ENCODE measurements around the gene JMJD1C. TPM values are rescaled to one million over a fixed set of nuclear protein-coding genes. Genes with fewer than 3 reads are reported as not detected.

Gene JMJD1C
- total and polyA plus RNA-seq, 2 donors (not counting 3 experiments of a cell fraction or from before 2014, with no cell fraction given): 32.1 to 97.1 TPM

GRCh38 chr10:63227207-63227895, 238.4 kb downstream of the JMJD1C start:
- no peak overlapping the region for H3K27ac ChIP-seq (ENCODE audit: insufficient read depth, low read depth, low read length)
- intact Hi-C loops (cut with micrococcal nuclease) (no loop called here), dilution Hi-C loops (cut with MboI; ENCODE audit: extremely low pct_ligation_motif_present, low sequenced_read_pairs) (no loop called here)
- CTCF ChIA-PET: interaction anchor here (1.1 to 1.4 kb wide), 3 partner anchors 8 to 401 kb away, joined by 3 read pairs; no protein-coding TSS in a partner anchor
- H3K4me3 ChIP-seq (replicated peaks in 1 of 3; ENCODE audit: insufficient read depth in 1 of 3, low read depth in 1 of 3, low read length in 3 of 3): no peak overlapping the region
- no peaks in the 10 kb centered on the region for H3K27me3 ChIP-seq (ENCODE audit: control insufficient read depth in 2 of 2, insufficient read depth in 2 of 2, low read length in 2 of 2)
- no peak for TF ChIP-seq POLR2AphosphoS5 (IDR thresholded peaks at IDR 0.05; ENCODE audit: insufficient read depth, low read depth, low read length)
- no peak for TF ChIP-seq MAX (IDR thresholded peaks at IDR 0.05; ENCODE audit: insufficient read depth, insufficient read length)
- TF ChIP-seq FOS (IDR thresholded peaks at IDR 0.05; ENCODE audit: borderline replicate concordance, insufficient read depth, low read length): no peak
- no peak for TF ChIP-seq MYC (IDR thresholded peaks at IDR 0.05; ENCODE audit: low read depth, low read length)
- no peak for TF ChIP-seq GATA2 (IDR thresholded peaks at IDR 0.05; ENCODE audit: insufficient read depth, insufficient read length, low read depth, low read length)
- TF ChIP-seq POLR2A (IDR thresholded peaks at IDR 0.05; ENCODE audit: low read depth, low read length): no peak
- TF ChIP-seq CTCF (IDR thresholded peaks at IDR 0.05; ENCODE audit: extremely low read depth in 1 of 2, insufficient read depth in 1 of 2, low read depth in 1 of 2, low read length in 2 of 2): no peak
- no peak for TF ChIP-seq EZH2 (IDR thresholded peaks at IDR 0.05; ENCODE audit: borderline replicate concordance, low read depth, low read length, severe bottlenecking)
- TF ChIP-seq JUN (IDR thresholded peaks at IDR 0.05; ENCODE audit: borderline replicate concordance, insufficient read depth, insufficient read length, low read depth): no peak
- H3K79me2 ChIP-seq (ENCODE audit: control insufficient read depth, insufficient read depth, low read length): peaks cover 94% of the 10 kb centered on the region
- H3K9ac ChIP-seq (replicated peaks; ENCODE audit: extremely low read depth, insufficient read depth, low read length): no peak overlapping the region
- peaks cover 13% of the 10 kb centered on the region for H4K20me1 ChIP-seq (replicated peaks; ENCODE audit: control insufficient read depth, extremely low read depth, insufficient read depth, low read length)
- FAIRE-seq (no peak), DNase-seq (ENCODE audit: low read depth, low spot score) (no peak)
- no peak overlapping the region for H3K4me2 ChIP-seq (ENCODE audit: insufficient read depth, low read length)
- POLR2A ChIA-PET: no interaction called here
- BruUV-seq (replicated peaks): no TSS peak
- no peaks in the 10 kb centered on the region for H3K9me3 ChIP-seq (replicated peaks; ENCODE audit: control insufficient read depth, insufficient read depth, low read length)
- H3K36me3 ChIP-seq (ENCODE audit: control insufficient read depth in 2 of 2, extremely low read depth in 1 of 2, insufficient read depth in 2 of 2, low read length in 2 of 2): no peaks in the 10 kb centered on the region
- H3K9me1 ChIP-seq (replicated peaks; ENCODE audit: control insufficient read depth, extremely low read depth, insufficient read depth, low read length): no peaks in the 10 kb centered on the region
- H2AFZ ChIP-seq (ENCODE audit: low read depth, low read length): no peak overlapping the region
- peaks cover 4% of the 10 kb centered on the region for H3K4me1 ChIP-seq (ENCODE audit: control insufficient read depth, extremely low read depth, insufficient read depth, low read length)

Measured in endothelial cell of umbilical vein (primary cell).